ENCODE results near the gene SASH1. TPM values are rescaled to one million over a fixed set of nuclear protein-coding genes. Genes with fewer than 3 reads are reported as not detected.

SASH1 gene
- total and polyA plus RNA-seq, 8 donors = 5.8 to 82.6 (median 16.3) TPM

DNA sequence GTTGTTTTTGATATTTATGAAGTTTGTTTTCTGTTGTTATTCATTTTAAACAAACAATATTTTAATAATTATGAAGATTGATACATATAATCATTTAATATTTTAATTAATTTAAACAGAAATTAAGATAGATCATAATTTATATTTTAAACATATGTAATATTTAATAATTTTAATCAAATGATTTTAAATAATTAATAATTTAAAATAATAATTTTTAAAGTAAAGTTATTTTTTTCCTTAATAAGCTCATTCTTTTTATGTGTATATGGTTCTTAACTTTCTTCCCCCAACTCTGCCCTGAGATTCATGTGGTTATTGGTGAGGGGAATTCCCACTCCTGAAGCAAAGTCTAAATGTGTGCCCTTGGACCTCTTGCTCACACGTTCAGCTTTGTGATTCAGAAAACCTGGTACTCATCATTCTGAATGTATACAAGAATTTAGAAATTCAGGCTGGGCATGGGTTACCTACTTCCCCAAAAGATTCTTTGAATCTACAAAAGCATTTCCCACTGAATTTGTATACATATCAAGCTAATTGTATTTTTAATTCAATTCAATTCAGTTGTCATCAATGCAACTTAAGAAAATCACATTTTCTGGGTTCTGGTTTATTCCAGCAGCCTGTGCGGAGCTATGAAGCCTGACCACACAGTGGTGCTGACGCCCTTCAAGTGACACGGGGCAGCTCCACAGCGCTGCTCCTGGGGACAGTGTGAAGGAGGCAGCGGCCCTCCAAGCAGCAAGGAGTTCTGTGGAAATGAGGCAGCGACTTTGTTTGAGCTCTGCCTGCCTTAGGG is 235.2 kb downstream of the SASH1 start:
- intact Hi-C loops (cut with DNase I; ENCODE audit: low total_unique reads) = no loop called here
- 4 to 7% (median 5%) methylated on average over 7 of the region's 7 CpGs for WGBS, 5 donors
- no peak overlapping the region for H3K27ac ChIP-seq
- H3K27me3 ChIP-seq = peaks cover 0 to 6% (median 0%) of the 10 kb centered on the region in 3 donors
- peaks cover 0 to 11% (median 0%) of the 10 kb centered on the region in 4 donors for H3K4me1 ChIP-seq
- DNase-seq = peak; percentile 68 to 93
- TF ChIP-seq CTCF (IDR thresholded peaks at IDR 0.05) (peak in 5 of 7 experiments; percentile 57 to 76 (median 60)), EP300 (IDR thresholded peaks at IDR 0.05) (no peak), POLR2AphosphoS5 (IDR thresholded peaks at IDR 0.05) (peak in 1 of 3 donors; percentile 43), POLR2A (IDR thresholded peaks at IDR 0.05) (no peak)
- H3K4me3 ChIP-seq = no peak overlapping the region
- no peaks in the 10 kb centered on the region for H3K36me3 ChIP-seq
- H3K9me3 ChIP-seq = no peaks in the 10 kb centered on the region

GRCh38 chr6:148578489-148578814 is 235.8 kb downstream of the SASH1 start:
- peaks cover 0 to 4% (median 1%) of the 10 kb centered on the region in 4 donors for H3K9me3 ChIP-seq
- TF ChIP-seq POLR2AphosphoS5 (IDR thresholded peaks at IDR 0.05) = no peak
- TF ChIP-seq POLR2A (IDR thresholded peaks at IDR 0.05) = no peak
- no peak for TF ChIP-seq EP300 (IDR thresholded peaks at IDR 0.05)
- TF ChIP-seq CTCF (IDR thresholded peaks at IDR 0.05) = no peak
- no peak for DNase-seq
- peaks cover 0 to 6% (median 0%) of the 10 kb centered on the region in 3 donors for H3K27me3 ChIP-seq
- 60 to 67% (median 65%) methylated on average over 5 of the region's 5 CpGs for WGBS, 5 donors
- H3K4me1 ChIP-seq = peaks cover 0 to 11% (median 0%) of the 10 kb centered on the region in 4 donors
- H3K4me3 ChIP-seq = no peak overlapping the region
- H3K27ac ChIP-seq = no peak overlapping the region
- intact Hi-C loops (cut with DNase I; ENCODE audit: low total_unique reads) = no loop called here
- no peaks in the 10 kb centered on the region for H3K36me3 ChIP-seq

- Histone ChIP-seq H3K27ac (no peak overlapping the region), H3K4me1 (peaks cover 0 to 11% (median 0%) of the 10 kb centered on the region in 4 donors), H3K9me3 (peaks cover 0 to 4% (median 1%) of the 10 kb centered on the region in 4 donors), H3K27me3 (peaks cover 0 to 6% (median 0%) of the 10 kb centered on the region in 3 donors), H3K4me3 (no peak overlapping the region), H3K36me3 (no peaks in the 10 kb centered on the region)
- no peak for DNase-seq
- no peak for TF ChIP-seq CTCF (IDR thresholded peaks at IDR 0.05)
- no peak for TF ChIP-seq POLR2AphosphoS5 (IDR thresholded peaks at IDR 0.05)
- no peak for TF ChIP-seq EP300 (IDR thresholded peaks at IDR 0.05)
- TF ChIP-seq POLR2A (IDR thresholded peaks at IDR 0.05) = no peak
- WGBS, 5 donors = 56 to 84% (median 68%) methylated on average over 4 of the region's 4 CpGs
- intact Hi-C loops (cut with DNase I; ENCODE audit: low total_unique reads) = no loop called here
Observed at GRCh38 chr6:148578837-148579565, 236.4 kb downstream of the SASH1 start.

GRCh38 chr6:148580442-148580841 is 237.8 kb downstream of the SASH1 start:
- Histone ChIP-seq H3K36me3 (no peaks in the 10 kb centered on the region), H3K27me3 (peaks cover 0 to 6% (median 0%) of the 10 kb centered on the region in 3 donors), H3K27ac (no peak overlapping the region), H3K9me3 (peaks cover 0 to 10% (median 1%) of the 10 kb centered on the region in 4 donors), H3K4me3 (no peak overlapping the region), H3K4me1 (peaks cover 0 to 11% (median 0%) of the 10 kb centered on the region in 4 donors)
- intact Hi-C loops (cut with DNase I; ENCODE audit: low total_unique reads) = no loop called here
- no peak for TF ChIP-seq CTCF (IDR thresholded peaks at IDR 0.05)
- WGBS, 5 donors = 64 to 71% (median 68%) methylated on average over 5 of the region's 5 CpGs
- no peak for DNase-seq
